Measurements from ENCODE around the gene MACF1. TPM values are rescaled to one million over a fixed set of nuclear protein-coding genes. Genes with fewer than 3 reads are reported as not detected.

Gene MACF1
- total and polyA plus RNA-seq, 10 donors: 50.8 to 641 (median 414) TPM

GRCh38 chr1:39425634-39426033 lies 221.1 kb downstream of the MACF1 start:
- H3K27me3 ChIP-seq (replicated peaks in 1 of 7): no peaks in the 10 kb centered on the region
- no peaks in the 10 kb centered on the region for H3K9me3 ChIP-seq
- no peak overlapping the region for H3K4me3 ChIP-seq
- no peak for DNase-seq
- H3K27ac ChIP-seq: no peak overlapping the region
- H3K4me1 ChIP-seq: peaks cover 0 to 12% (median 0%) of the 10 kb centered on the region in 6 donors
- peaks cover 6 to 100% (median 74%) of the 10 kb centered on the region in 6 donors for H3K36me3 ChIP-seq
- intact Hi-C loops (cut with DNase I; ENCODE audit: low total_unique reads): loop anchor here (10.0 kb wide), 1 partner anchor 51 kb away; no protein-coding TSS in a partner anchor
- TF ChIP-seq POLR2AphosphoS5 (IDR thresholded peaks at IDR 0.05) (no peak), POLR2A (IDR thresholded peaks at IDR 0.05) (no peak), CTCF (IDR thresholded peaks at IDR 0.05 in 8 of 11, conservative IDR thresholded peaks at IDR 0.05 in 3 of 11) (no peak)

- WGBS, 5 donors: 92 to 100% (median 98%) methylated on average over 1 of the region's 1 CpG
- intact Hi-C loops (cut with DNase I; ENCODE audit: low total_unique reads): loop anchor here (10.0 kb wide), 1 partner anchor 52 kb away; no protein-coding TSS in a partner anchor
- TF ChIP-seq POLR2AphosphoS5 (IDR thresholded peaks at IDR 0.05) (no peak), POLR2A (IDR thresholded peaks at IDR 0.05) (no peak), CTCF (IDR thresholded peaks at IDR 0.05 in 8 of 11, conservative IDR thresholded peaks at IDR 0.05 in 3 of 11) (no peak)
- peaks cover 6 to 100% (median 79%) of the 10 kb centered on the region in 6 donors for H3K36me3 ChIP-seq
- H3K4me1 ChIP-seq: peaks cover 0 to 11% (median 0%) of the 10 kb centered on the region in 6 donors
- no peaks in the 10 kb centered on the region for H3K27me3 ChIP-seq (replicated peaks in 1 of 7)
- H3K4me3 ChIP-seq: no peak overlapping the region
- no peaks in the 10 kb centered on the region for H3K9me3 ChIP-seq
- DNase-seq: no peak
- H3K27ac ChIP-seq: no peak overlapping the region
Observed at GRCh38 chr1:39426346-39426745, 221.9 kb downstream of the MACF1 start.

- 63 to 89% (median 79%) methylated on average over 1 of the region's 1 CpG for WGBS, 5 donors
- intact Hi-C loops (cut with DNase I; ENCODE audit: low total_unique reads): loop anchor here (10.0 kb wide), 1 partner anchor 53 kb away; no protein-coding TSS in a partner anchor
Observed at GRCh38 chr1:39427374-39427773, 222.9 kb downstream of the MACF1 start.

More at GRCh38 chr1:39427374-39427773, 222.9 kb downstream of the MACF1 start:
- no peak overlapping the region for H3K4me3 ChIP-seq
- no peak overlapping the region for H3K27ac ChIP-seq
- H3K9me3 ChIP-seq: no peaks in the 10 kb centered on the region
- DNase-seq: no peak
- TF ChIP-seq CTCF (IDR thresholded peaks at IDR 0.05 in 8 of 11, conservative IDR thresholded peaks at IDR 0.05 in 3 of 11) (no peak), POLR2AphosphoS5 (IDR thresholded peaks at IDR 0.05) (no peak), POLR2A (IDR thresholded peaks at IDR 0.05) (no peak)
- no peaks in the 10 kb centered on the region for H3K27me3 ChIP-seq (replicated peaks in 1 of 7)
- H3K36me3 ChIP-seq: peaks cover 6 to 100% (median 84%) of the 10 kb centered on the region in 6 donors
- H3K4me1 ChIP-seq: peaks cover 0 to 9% (median 0%) of the 10 kb centered on the region in 6 donors

All from spleen (tissue), 11 donors.